Parathyroid adenoma (tissue), 2 donors: ENCODE results near the gene TMEM171.

Source experiments
- H2AFZ ChIP-seq: fragments of 300-600 bp; sonication (generic); one replicate; pipeline ENCODE4 v1.7.0; 2017; ENCODE audit warnings: antibody characterized with exemption, mild to moderate bottlenecking
- H3K27ac ChIP-seq: fragments of 300-600 bp; sonication (generic); one replicate; pipeline ENCODE4 v1.7.0; 2017
- H3K27me3 ChIP-seq: fragments of 300-600 bp; sonication (generic); one replicate; pipeline ENCODE4 v1.7.0; 2017; ENCODE audit warnings: low read length; ENCODE audit not compliant: control insufficient read depth, insufficient read depth
- H3K36me3 ChIP-seq: fragments of 300-600 bp; sonication (generic); one replicate; pipeline ENCODE4 v1.7.0; 2017; ENCODE audit warnings: low read length; ENCODE audit not compliant: control insufficient read depth, insufficient read depth
- H3K4me1 ChIP-seq: fragments of 300-600 bp; sonication (generic); one replicate; pipeline ENCODE4 v1.7.0; 2017; ENCODE audit warnings: control low read depth
- H3K4me2 ChIP-seq: fragments of 300-600 bp; sonication (generic); one replicate; pipeline ENCODE4 v1.7.0; 2017; ENCODE audit warnings: low read length
- H3K4me3 ChIP-seq: fragments of 300-600 bp; sonication (generic); one replicate; pipeline ENCODE4 v1.7.0; 2017; ENCODE audit warnings: low read depth, low read length
- H3K79me2 ChIP-seq: fragments of 300-600 bp; sonication (generic); one replicate; pipeline ENCODE4 v1.7.0; 2017; ENCODE audit warnings: control low read depth
- H3K9ac ChIP-seq: fragments of 300-600 bp; sonication (generic); one replicate; pipeline ENCODE4 v1.7.0; 2017; ENCODE audit warnings: mild to moderate bottlenecking
- H3K9me3 ChIP-seq: fragments of 300-600 bp; sonication (generic); one replicate; pipeline ENCODE4 v1.7.0; 2017; ENCODE audit warnings: low read length; ENCODE audit not compliant: control insufficient read depth
- CTCF ChIP-seq: fragments of 300-600 bp; sonication (generic); IDR thresholded peaks from one replicate; pipeline ENCODE4 v1.7.0; 2017; ENCODE audit warnings: antibody characterized with exemption, mild to moderate bottlenecking
- donor health status: primary hyperparathyroidism.

Gene TMEM171

GRCh38 chr5:73112359-73112758 is 8.0 kb upstream of the TMEM171 start:
- TF ChIP-seq CTCF, result no peak
- Histone ChIP-seq H3K36me3 (no peaks in the 10 kb centered on the region), H2AFZ (no peak overlapping the region), H3K9me3 (no peaks in the 10 kb centered on the region), H3K4me2 (no peak overlapping the region), H3K27ac (no peak overlapping the region), H3K4me1 (peaks cover 3% of the 10 kb centered on the region), H3K9ac (no peak overlapping the region), H3K27me3 (no peaks in the 10 kb centered on the region), H3K79me2 (no peaks in the 10 kb centered on the region), H3K4me3 (no peak overlapping the region)

- Histone ChIP-seq H3K4me1 (peaks cover 3% of the 10 kb centered on the region), H3K27ac (no peak overlapping the region), H3K9ac (no peak overlapping the region), H3K4me3 (no peak overlapping the region), H2AFZ (no peak overlapping the region), H3K27me3 (no peaks in the 10 kb centered on the region), H3K79me2 (no peaks in the 10 kb centered on the region), H3K9me3 (no peaks in the 10 kb centered on the region), H3K36me3 (no peaks in the 10 kb centered on the region), H3K4me2 (no peak overlapping the region)
- no peak for TF ChIP-seq CTCF
These were observed 6.2 kb upstream of the TMEM171 start for GRCh38 chr5:73114044-73114688.

- Histone ChIP-seq H3K27me3 (no peaks in the 10 kb centered on the region), H3K4me2 (no peak overlapping the region), H3K79me2 (no peaks in the 10 kb centered on the region), H3K4me3 (no peak overlapping the region), H3K27ac (no peak overlapping the region), H3K9ac (no peak overlapping the region), H3K9me3 (no peaks in the 10 kb centered on the region), H3K36me3 (no peaks in the 10 kb centered on the region), H2AFZ (no peak overlapping the region), H3K4me1 (peaks cover 3% of the 10 kb centered on the region)
- TF ChIP-seq CTCF, result no peak
These were observed 4.8 kb upstream of the TMEM171 start for GRCh38 chr5:73115399-73116051.

GRCh38 chr5:73116506-73116905 is 3.9 kb upstream of the TMEM171 start:
- TF ChIP-seq CTCF, result no peak

More at GRCh38 chr5:73116506-73116905, 3.9 kb upstream of the TMEM171 start:
- H3K4me2 ChIP-seq, result no peak overlapping the region
- H3K27me3 ChIP-seq, result no peaks in the 10 kb centered on the region
- no peak overlapping the region for H2AFZ ChIP-seq
- no peak overlapping the region for H3K9ac ChIP-seq
- no peak overlapping the region for H3K4me3 ChIP-seq
- no peaks in the 10 kb centered on the region for H3K36me3 ChIP-seq
- no peak overlapping the region for H3K27ac ChIP-seq
- no peaks in the 10 kb centered on the region for H3K79me2 ChIP-seq
- no peaks in the 10 kb centered on the region for H3K9me3 ChIP-seq
- H3K4me1 ChIP-seq, result peaks cover 3% of the 10 kb centered on the region
